Activated CD4-positive, alpha-beta T cell treated with anti-CD3 and anti-CD28 coated beads, Interleukin-2, Interleukin-4, amounts not matched to agents 100 ng/mL and 50 ng/mL, durations not matched to agents 16 hours and 8 hours (primary cell): ENCODE results near the gene ACTR3.

Source experiments
- DNase-seq: peaks from one replicate; pipeline ENCODE4 v3.0.0-alpha.2; 2020; ENCODE audit warnings: low spot score

The ACTR3 gene

GRCh38 chr2:113966171-113966570 is 76.3 kb downstream of the ACTR3 start:
- DNase-seq, result no peak

- no peak for DNase-seq
Observed at GRCh38 chr2:113966832-113967231, 76.9 kb downstream of the ACTR3 start.

- no peak for DNase-seq
Observed at GRCh38 chr2:113967272-113967671, 77.4 kb downstream of the ACTR3 start.

- no peak for DNase-seq
Observed at GRCh38 chr2:113972766-113973165, 82.9 kb downstream of the ACTR3 start.

- no peak for DNase-seq
Observed at GRCh38 chr2:113973810-113974209, 83.9 kb downstream of the ACTR3 start.

- no peak for DNase-seq
Observed at GRCh38 chr2:113974727-113975126, 84.8 kb downstream of the ACTR3 start.

GRCh38 chr2:113976277-113976928 is 86.5 kb downstream of the ACTR3 start:
- DNase-seq, result no peak

GRCh38 chr2:113977060-113977659 is 87.3 kb downstream of the ACTR3 start:
- DNase-seq, result no peak

GRCh38 chr2:113977660-113978523 is 88.0 kb downstream of the ACTR3 start:
- no peak for DNase-seq

- DNase-seq, result no peak
Observed at GRCh38 chr2:113978524-113979190, 88.8 kb downstream of the ACTR3 start.

- peak; percentile 71 for DNase-seq
Observed at GRCh38 chr2:113979191-113980128, 89.6 kb downstream of the ACTR3 start.

GRCh38 chr2:113980946-113981345 is 91.1 kb downstream of the ACTR3 start:
- no peak for DNase-seq

GRCh38 chr2:113981404-113982134 is 91.7 kb downstream of the ACTR3 start:
- no peak for DNase-seq

GRCh38 chr2:113985554-113986397 is 95.9 kb downstream of the ACTR3 start:
- no peak for DNase-seq

- DNase-seq, result no peak
Observed at GRCh38 chr2:113986762-113987290, 96.9 kb downstream of the ACTR3 start.

GRCh38 chr2:113992090-113992489 is 102.2 kb downstream of the ACTR3 start:
- DNase-seq, result no peak

- no peak for DNase-seq
Observed at GRCh38 chr2:113996671-113997594, 107.0 kb downstream of the ACTR3 start.

GRCh38 chr2:114001152-114001551 is 111.3 kb downstream of the ACTR3 start:
- DNase-seq, result no peak
